Stimulated activated naive B cell treated with anti-CD40 and anti-IgM and Interleukin-4, amounts not matched to agents 10 μg/mL and 1 μg/mL and 100 μg/mL, for 72 hours (primary cell): ENCODE results near the gene FBXL13.

Experiments
- ATAC-seq, 2 donors: fragments of 150-1000 bp; cut with Tn5 transposase; replicated peaks; 2 replicates each; pipeline ENCODE4 v1.10.0; 2021; ENCODE audit warnings: moderate library complexity in 1 of 2
- DNase-seq: peaks from one replicate; pipeline ENCODE4 v3.0.0; 2021
- H3K27ac Mint-ChIP-seq: one replicate; pipeline ENCODE4 v1.8.0; 2022; ENCODE audit warnings: mild to moderate bottlenecking, mixed read lengths
- H3K27me3 Mint-ChIP-seq, 2 donors: one replicate each; pipeline ENCODE4 v1.8.0; 2022; ENCODE audit warnings: mixed read lengths in 2 of 2
- H3K36me3 Mint-ChIP-seq, 2 donors: one replicate each; pipeline ENCODE4 v1.8.0; 2022; ENCODE audit warnings: mixed read lengths in 2 of 2, mild to moderate bottlenecking in 1 of 2
- H3K4me1 Mint-ChIP-seq, 2 donors: one replicate each; pipeline ENCODE4 v1.8.0; 2022; ENCODE audit warnings: mixed read lengths in 2 of 2, mild to moderate bottlenecking in 1 of 2
- H3K4me3 Mint-ChIP-seq, 2 donors: one replicate each; pipeline ENCODE4 v1.8.0; 2022; ENCODE audit warnings: mild to moderate bottlenecking in 2 of 2, mixed read lengths in 2 of 2, moderate library complexity in 1 of 2
- H3K9me3 Mint-ChIP-seq, 2 donors: one replicate each; pipeline ENCODE4 v1.8.0; 2022; ENCODE audit warnings: mixed read lengths in 2 of 2, mild to moderate bottlenecking in 1 of 2

The FBXL13 gene

DNA sequence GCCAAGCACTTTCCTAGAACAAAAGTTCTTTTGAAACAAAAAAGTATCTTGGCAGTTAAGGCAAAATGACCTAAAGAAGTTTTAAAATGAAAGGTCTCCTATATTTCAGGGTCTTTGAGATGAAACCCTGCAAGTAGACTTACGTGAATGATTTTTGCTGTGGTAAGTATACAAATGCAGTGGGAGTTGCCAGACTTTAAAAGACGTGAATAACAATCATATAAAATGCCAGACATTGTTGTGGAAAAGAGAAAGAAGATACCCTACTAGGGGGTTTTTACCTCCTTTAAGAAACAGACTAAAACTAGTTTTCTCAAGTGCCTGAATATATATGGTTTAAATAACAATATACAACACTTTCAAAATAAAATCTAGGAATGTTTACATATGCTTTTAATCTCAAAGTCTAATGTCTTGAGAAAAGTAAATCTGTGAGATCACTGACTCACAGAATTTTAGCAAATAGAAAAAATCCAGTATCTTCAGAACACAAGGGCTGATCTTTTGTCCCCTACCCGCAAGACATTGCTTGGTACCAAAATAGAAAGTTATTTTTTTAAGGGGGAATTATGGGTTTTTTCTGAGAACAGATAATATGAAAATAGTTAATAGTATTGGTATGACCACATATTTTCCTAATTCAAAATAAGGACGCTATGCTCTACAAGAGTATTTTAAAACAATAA lies 132.3 kb downstream of the FBXL13 start:
- H3K36me3 Mint-ChIP-seq, result no peaks in the 10 kb centered on the region
- ATAC-seq (no peak), DNase-seq (no peak)
- no peak overlapping the region for H3K27ac Mint-ChIP-seq
- no peaks in the 10 kb centered on the region for H3K9me3 Mint-ChIP-seq
- H3K27me3 Mint-ChIP-seq, result no peaks in the 10 kb centered on the region
- no peaks in the 10 kb centered on the region for H3K4me1 Mint-ChIP-seq
- H3K4me3 Mint-ChIP-seq, result no peak overlapping the region

DNA sequence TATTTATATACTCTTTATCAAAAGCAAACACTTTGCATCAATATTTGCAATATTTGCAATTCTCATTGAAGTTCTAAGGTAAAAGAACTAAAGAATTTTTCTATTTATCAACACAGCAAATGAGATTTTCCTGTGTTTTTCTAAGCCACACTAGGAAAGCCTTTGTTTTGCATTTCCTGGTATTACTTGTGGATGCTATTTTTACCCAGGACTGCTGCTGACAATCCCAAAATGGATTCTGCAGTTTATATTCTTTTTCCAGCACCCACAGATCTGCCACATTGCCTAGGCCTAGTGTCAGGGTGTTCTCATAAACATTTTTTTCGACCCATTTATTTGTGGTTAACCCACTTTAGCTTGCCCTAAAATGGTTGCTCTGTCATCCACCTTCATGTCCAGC lies 135.9 kb downstream of the FBXL13 start:
- Mint-ChIP-seq H3K4me1 (no peaks in the 10 kb centered on the region), H3K4me3 (no peak overlapping the region), H3K27ac (no peak overlapping the region), H3K9me3 (no peaks in the 10 kb centered on the region), H3K27me3 (no peaks in the 10 kb centered on the region), H3K36me3 (no peaks in the 10 kb centered on the region)
- ATAC-seq (no peak), DNase-seq (no peak)

DNA sequence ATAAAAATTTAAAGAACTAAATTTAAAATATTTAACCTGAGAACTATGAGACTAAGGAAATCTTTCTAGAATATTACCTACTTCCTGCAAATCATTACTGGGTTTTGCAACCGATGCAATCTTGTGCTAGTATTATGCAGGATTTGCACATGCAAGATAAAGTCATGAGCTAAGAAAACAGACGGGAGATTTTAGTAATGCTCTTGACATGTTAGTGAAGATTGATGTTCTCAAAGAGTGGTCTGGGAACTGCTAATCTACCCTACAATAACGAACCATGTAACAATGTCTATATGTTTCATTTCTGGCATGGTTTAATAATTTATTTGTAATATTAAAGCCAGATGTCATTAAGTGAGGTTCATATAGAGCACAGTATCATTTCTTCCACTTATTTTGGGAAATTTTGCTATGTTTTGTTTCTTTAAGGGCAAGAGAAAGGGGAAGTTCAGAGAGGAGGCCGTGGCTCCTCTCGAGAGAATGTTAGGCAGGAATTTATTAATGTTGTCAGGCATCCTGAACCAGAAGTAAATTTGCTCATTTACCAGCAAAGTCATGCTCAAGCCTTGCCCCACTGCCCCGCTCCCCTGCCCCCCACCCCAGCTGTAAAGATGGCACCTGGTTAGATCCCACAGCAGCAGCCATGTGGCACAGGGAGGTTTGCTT lies 139.0 kb downstream of the FBXL13 start:
- Mint-ChIP-seq H3K27me3 (no peaks in the 10 kb centered on the region), H3K4me1 (no peaks in the 10 kb centered on the region), H3K27ac (no peak overlapping the region), H3K4me3 (no peak overlapping the region), H3K9me3 (no peaks in the 10 kb centered on the region), H3K36me3 (no peaks in the 10 kb centered on the region)
- ATAC-seq (no peak), DNase-seq (no peak)

DNA sequence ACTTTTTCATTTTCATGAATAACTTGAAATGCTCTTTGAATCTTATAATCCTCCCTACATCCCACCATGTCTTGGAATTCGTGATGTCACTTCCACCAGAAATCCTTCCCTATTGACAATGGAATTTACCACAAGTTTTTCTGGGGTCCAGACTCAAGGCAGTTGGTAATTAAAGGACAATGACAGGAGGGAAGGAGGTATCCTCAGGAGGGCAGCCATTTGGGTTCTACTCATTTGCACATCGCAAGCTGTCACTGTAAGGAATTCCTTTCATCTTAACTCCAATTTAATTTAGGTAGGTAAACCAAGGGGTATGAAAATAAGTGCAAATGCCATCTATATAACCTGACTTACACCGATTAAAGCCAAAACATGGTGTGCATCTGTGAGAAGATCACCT lies 139.9 kb downstream of the FBXL13 start:
- H3K4me1 Mint-ChIP-seq, result no peaks in the 10 kb centered on the region
- H3K27me3 Mint-ChIP-seq, result no peaks in the 10 kb centered on the region
- DNase-seq, result no peak
- no peak overlapping the region for H3K27ac Mint-ChIP-seq
- ATAC-seq, result no peak
- no peaks in the 10 kb centered on the region for H3K9me3 Mint-ChIP-seq
- H3K36me3 Mint-ChIP-seq, result no peaks in the 10 kb centered on the region
- no peak overlapping the region for H3K4me3 Mint-ChIP-seq

DNA sequence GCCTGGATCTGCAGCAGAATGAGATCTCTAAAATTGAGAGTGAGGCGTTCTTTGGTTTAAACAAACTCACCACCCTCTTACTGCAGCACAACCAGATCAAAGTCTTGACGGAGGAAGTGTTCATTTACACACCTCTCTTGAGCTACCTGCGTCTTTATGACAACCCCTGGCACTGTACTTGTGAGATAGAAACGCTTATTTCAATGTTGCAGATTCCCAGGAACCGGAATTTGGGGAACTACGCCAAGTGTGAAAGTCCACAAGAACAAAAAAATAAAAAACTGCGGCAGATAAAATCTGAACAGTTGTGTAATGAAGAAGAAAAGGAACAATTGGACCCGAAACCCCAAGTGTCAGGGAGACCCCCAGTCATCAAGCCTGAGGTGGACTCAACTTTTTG lies 140.4 kb downstream of the FBXL13 start:
- H3K9me3 Mint-ChIP-seq, result no peaks in the 10 kb centered on the region
- H3K27ac Mint-ChIP-seq, result no peak overlapping the region
- H3K4me1 Mint-ChIP-seq, result no peaks in the 10 kb centered on the region
- H3K27me3 Mint-ChIP-seq, result no peaks in the 10 kb centered on the region
- no peak for DNase-seq
- H3K4me3 Mint-ChIP-seq, result no peak overlapping the region
- H3K36me3 Mint-ChIP-seq, result no peaks in the 10 kb centered on the region
- no peak for ATAC-seq

DNA sequence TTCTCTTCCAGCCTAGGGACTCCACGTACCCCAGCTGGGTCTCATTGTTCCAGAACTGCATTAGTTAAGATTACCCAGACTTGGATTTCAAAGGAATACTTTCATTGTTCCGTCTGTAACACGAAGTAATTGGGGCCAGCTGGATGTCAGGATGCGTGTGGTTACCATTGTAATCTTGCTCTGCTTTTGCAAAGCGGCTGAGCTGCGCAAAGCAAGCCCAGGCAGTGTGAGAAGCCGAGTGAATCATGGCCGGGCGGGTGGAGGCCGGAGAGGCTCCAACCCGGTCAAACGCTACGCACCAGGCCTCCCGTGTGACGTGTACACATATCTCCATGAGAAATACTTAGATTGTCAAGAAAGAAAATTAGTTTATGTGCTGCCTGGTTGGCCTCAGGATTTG lies 140.8 kb downstream of the FBXL13 start:
- Mint-ChIP-seq H3K27ac (no peak overlapping the region), H3K27me3 (no peaks in the 10 kb centered on the region), H3K4me1 (no peaks in the 10 kb centered on the region), H3K9me3 (no peaks in the 10 kb centered on the region), H3K4me3 (no peak overlapping the region), H3K36me3 (no peaks in the 10 kb centered on the region)
- no peak for DNase-seq
- no peak for ATAC-seq

DNA sequence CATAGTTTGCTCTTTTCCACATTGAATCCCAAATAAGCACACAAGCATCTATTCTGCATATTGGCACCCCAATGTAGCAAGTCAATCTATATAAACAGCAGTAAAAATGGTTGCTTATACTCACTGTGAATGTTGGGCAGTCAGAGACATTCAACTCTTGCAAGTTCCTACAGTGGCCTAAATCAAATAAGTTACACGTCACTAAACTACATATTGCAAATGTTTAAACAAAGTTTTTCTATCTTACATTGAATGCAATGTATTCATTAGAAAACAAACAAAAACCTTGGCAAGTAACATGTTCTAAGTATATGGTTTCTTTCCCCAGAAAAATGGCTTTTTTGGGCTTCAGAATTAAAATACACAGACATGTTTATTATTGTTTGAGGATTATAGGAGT lies 142.8 kb downstream of the FBXL13 start:
- DNase-seq (no peak), ATAC-seq (no peak)
- Mint-ChIP-seq H3K27ac (no peak overlapping the region), H3K36me3 (no peaks in the 10 kb centered on the region), H3K4me1 (no peaks in the 10 kb centered on the region), H3K27me3 (no peaks in the 10 kb centered on the region), H3K9me3 (no peaks in the 10 kb centered on the region), H3K4me3 (no peak overlapping the region)

DNA sequence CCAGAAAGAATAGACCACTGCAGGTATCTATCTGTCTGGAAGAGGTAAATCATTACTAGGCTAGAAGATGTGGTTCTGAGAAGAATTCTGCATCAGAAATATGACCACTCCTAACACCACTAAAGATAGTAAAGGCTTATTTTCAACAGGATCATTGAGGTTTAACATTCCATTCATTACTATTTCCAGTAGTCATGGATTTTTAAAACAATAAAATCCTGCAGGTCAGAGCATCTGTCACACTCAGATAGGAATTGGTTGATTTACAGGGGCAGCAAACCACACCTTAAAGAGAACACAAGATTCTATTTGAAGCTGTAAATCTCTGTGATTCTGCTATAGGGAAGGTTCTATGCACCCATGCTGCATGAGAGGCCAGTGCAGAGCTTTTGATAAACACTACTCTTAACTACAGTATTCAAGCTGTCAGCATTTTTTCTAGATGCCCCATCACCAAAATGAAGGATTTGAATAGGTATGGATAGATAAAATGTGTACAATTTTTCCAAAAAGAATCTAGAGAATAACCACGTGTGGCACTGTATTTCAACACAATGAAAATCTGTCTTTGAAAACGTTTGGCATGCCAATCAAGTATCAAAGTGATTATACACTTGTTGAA lies 147.2 kb downstream of the FBXL13 start:
- H3K27ac Mint-ChIP-seq, result no peak overlapping the region
- no peak overlapping the region for H3K4me3 Mint-ChIP-seq
- H3K4me1 Mint-ChIP-seq, result no peaks in the 10 kb centered on the region
- ATAC-seq (no peak), DNase-seq (no peak)
- H3K27me3 Mint-ChIP-seq, result no peaks in the 10 kb centered on the region
- peaks cover 0 to 3% of the 10 kb centered on the region in 2 donors for H3K36me3 Mint-ChIP-seq
- H3K9me3 Mint-ChIP-seq, result no peaks in the 10 kb centered on the region

DNA sequence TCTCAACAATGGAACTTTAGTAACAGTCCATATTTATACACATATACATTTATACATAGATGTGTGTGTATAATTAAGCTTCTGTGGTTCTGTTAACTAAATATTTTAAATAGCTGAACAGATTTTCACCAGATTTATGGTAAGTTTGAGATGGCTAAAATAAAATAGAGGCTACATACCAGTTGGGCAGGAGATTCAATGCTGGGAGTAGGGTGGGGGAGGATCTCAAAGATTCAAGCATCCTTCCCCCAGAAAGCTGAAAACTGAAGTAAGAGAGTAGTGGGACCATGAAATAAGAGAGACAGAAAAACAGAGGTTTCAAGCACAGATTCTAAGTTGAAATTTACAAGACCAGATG lies 147.8 kb downstream of the FBXL13 start:
- no peak overlapping the region for H3K27ac Mint-ChIP-seq
- no peak overlapping the region for H3K4me3 Mint-ChIP-seq
- no peaks in the 10 kb centered on the region for H3K4me1 Mint-ChIP-seq
- H3K9me3 Mint-ChIP-seq, result no peaks in the 10 kb centered on the region
- no peak for DNase-seq
- H3K27me3 Mint-ChIP-seq, result no peaks in the 10 kb centered on the region
- peaks cover 0 to 3% of the 10 kb centered on the region in 2 donors for H3K36me3 Mint-ChIP-seq
- no peak for ATAC-seq

DNA sequence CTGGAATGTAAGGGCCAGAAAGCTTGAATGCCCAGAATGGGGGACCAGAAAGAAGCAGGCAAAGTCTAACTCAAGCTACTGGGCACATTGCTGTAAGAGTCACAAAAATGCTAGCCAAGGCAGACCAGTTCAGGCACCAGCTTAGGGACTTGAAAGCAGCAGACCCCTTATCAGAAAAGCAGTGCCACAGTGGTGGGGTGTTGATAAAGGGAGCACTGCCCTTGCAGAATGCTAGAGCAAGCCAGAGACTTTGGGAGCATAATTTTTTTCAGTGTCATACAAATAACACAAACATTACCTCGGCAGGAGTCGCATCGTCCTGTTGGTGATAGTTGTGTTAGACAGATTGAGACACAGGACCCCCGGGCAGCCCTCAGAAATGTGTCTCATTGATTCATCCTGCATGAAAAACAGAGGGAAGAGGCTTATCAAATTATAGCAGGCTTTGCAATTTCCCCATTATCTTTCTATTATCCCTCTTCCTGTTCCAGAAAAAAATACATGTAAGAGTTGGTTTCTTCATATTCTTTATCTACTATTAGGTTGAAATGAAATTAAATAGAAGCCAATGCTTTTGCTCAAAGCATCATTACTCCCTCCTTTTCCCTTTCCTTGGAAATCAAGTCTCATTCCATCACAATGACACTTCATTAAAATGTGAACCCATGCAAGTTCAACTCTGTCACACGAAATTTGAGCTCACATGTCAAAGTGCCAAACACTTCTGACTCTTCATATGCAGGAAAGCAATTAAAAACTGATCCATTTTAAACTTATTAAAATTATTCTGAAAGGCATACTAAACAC lies 148.4 kb downstream of the FBXL13 start:
- no peak overlapping the region for H3K27ac Mint-ChIP-seq
- peaks cover 0 to 3% of the 10 kb centered on the region in 2 donors for H3K36me3 Mint-ChIP-seq
- ATAC-seq, result no peak
- no peak for DNase-seq
- H3K9me3 Mint-ChIP-seq, result no peaks in the 10 kb centered on the region
- H3K4me3 Mint-ChIP-seq, result no peak overlapping the region
- H3K27me3 Mint-ChIP-seq, result no peaks in the 10 kb centered on the region
- no peaks in the 10 kb centered on the region for H3K4me1 Mint-ChIP-seq

DNA sequence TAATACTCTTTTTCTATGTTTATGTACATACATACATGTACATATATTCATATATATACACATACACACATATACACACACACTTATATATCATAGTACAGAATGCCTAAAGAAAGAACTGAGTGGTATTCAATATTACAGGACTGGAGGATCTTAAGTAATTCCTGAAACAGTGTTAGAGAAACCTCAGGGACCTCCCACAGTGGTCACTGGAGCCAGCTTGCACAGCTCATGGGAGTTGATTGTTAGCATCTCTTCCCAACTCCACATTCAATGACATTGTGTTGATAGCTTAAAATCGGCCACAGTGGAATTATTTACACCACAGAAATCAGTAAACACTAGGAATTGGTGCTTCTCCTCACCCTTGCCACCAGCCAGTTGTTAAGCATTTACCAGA lies 155.8 kb downstream of the FBXL13 start:
- Mint-ChIP-seq H3K9me3 (no peaks in the 10 kb centered on the region), H3K4me1 (no peaks in the 10 kb centered on the region), H3K36me3 (no peaks in the 10 kb centered on the region), H3K27ac (no peak overlapping the region), H3K4me3 (no peak overlapping the region), H3K27me3 (no peaks in the 10 kb centered on the region)
- DNase-seq (no peak), ATAC-seq (no peak)

DNA sequence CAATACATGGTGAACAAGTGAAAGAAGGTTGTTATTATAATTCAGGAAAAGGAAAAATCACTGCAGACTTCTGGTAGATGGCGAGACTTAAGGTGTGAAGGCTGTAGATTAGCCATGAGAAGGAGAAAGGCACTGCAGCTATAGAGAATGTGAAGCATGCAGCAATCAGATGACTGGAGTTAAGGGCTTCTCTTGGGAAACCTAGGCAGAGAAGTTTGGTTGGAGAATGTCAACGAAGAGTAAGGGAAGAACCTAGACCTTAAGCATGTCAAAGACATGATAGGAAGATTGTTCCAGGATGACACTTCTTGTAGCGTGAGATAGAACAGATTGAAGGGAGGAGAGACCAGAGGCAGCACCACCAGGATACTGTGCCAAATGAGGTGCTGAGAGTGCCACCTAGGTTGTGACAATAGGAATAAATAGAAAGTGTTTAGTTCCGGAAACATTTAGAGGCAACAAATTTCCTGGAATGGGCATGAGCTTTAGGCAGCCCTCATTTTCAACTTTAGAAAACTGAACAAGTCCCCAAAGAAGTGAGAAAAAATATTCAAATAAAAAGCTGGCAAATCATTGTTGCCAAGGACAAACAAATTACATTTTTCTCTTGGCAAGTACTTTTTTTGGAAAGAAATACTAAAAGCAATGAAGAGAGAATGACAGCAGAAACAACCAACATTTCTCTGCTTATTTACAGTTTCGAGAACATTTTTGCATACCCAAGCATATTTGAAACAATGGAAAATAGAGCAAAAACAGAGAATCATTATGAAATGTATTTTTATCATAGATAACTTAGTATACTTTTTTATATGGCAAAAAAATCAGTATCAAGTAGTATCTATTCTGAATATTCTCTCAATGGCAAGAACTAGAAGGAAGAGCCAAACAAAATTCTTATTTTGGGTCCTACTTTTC lies 156.9 kb downstream of the FBXL13 start:
- ATAC-seq (no peak), DNase-seq (no peak)
- no peaks in the 10 kb centered on the region for H3K27me3 Mint-ChIP-seq
- no peak overlapping the region for H3K27ac Mint-ChIP-seq
- H3K4me3 Mint-ChIP-seq, result no peak overlapping the region
- no peaks in the 10 kb centered on the region for H3K9me3 Mint-ChIP-seq
- no peaks in the 10 kb centered on the region for H3K36me3 Mint-ChIP-seq
- H3K4me1 Mint-ChIP-seq, result peaks cover 1 to 7% of the 10 kb centered on the region in 2 donors

DNA sequence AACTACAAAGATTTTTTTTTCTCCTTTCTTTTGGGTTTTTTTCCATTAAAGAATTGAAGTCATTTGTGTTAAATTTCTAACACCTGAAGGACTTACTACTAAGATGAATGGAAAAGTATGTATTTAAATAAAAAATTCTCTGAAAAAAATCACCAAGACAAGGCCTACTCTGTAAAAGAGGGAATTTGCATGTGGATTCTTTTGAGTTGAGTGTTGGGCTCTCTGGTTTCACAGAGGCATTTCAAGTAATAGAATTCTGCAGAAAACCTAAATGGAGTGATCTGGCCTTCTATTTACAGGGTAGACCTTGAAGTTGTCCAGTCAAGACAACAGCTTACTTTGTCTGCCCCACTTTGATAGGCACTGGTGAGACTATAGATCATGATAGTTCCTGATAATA lies 157.7 kb downstream of the FBXL13 start:
- H3K36me3 Mint-ChIP-seq, result no peaks in the 10 kb centered on the region
- DNase-seq (no peak), ATAC-seq (no peak)
- no peaks in the 10 kb centered on the region for H3K9me3 Mint-ChIP-seq
- no peaks in the 10 kb centered on the region for H3K27me3 Mint-ChIP-seq
- peaks cover 1 to 7% of the 10 kb centered on the region in 2 donors for H3K4me1 Mint-ChIP-seq
- no peak overlapping the region for H3K27ac Mint-ChIP-seq
- H3K4me3 Mint-ChIP-seq, result no peak overlapping the region

DNA sequence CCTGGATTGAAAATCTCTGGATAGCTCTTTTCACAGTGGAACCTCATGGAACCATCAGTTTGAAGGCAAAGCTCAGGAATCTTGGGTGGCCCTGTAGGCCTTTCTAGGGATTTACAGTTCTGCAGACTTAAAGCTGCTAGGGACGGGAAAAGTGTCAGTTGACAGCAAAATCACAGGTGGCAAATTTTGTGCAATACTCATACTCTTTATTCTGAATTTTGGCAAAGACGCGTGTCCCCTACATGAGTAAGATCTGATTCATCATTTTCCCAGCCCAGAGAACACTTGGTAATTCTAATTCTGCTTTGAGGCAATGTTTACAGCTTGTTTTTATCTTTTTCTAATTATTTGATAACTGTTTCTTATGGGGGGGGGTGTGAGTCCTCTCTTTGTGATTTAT lies 158.2 kb downstream of the FBXL13 start:
- Mint-ChIP-seq H3K27ac (no peak overlapping the region), H3K4me3 (no peak overlapping the region), H3K9me3 (no peaks in the 10 kb centered on the region), H3K27me3 (no peaks in the 10 kb centered on the region), H3K4me1 (peaks cover 1 to 7% of the 10 kb centered on the region in 2 donors), H3K36me3 (no peaks in the 10 kb centered on the region)
- ATAC-seq (no peak), DNase-seq (no peak)
